Osteocyte (in vitro differentiated cells): ENCODE measurements around the gene CLTCL1. TPM values are rescaled to one million over a fixed set of nuclear protein-coding genes. Genes with fewer than 3 reads are reported as not detected.

Source experiments
- DNase-seq: peaks from one replicate; pipeline ENCODE4 v3.0.0; 2021; ENCODE audit warnings: mixed read lengths; ENCODE audit not compliant: unreplicated experiment; ENCODE audit errors: extremely low spot score
- H3K27ac Mint-ChIP-seq: one replicate; pipeline ENCODE4 v1.8.0; 2021; ENCODE audit warnings: mild to moderate bottlenecking, mixed read lengths; ENCODE audit not compliant: unreplicated experiment
- H3K27me3 Mint-ChIP-seq: one replicate; pipeline ENCODE4 v1.8.0; 2021; ENCODE audit warnings: mixed read lengths; ENCODE audit not compliant: unreplicated experiment
- H3K36me3 Mint-ChIP-seq: one replicate; pipeline ENCODE4 v1.8.0; 2021; ENCODE audit warnings: mixed read lengths; ENCODE audit not compliant: unreplicated experiment
- H3K4me1 Mint-ChIP-seq: one replicate; pipeline ENCODE4 v1.8.0; 2021; ENCODE audit warnings: mixed read lengths; ENCODE audit not compliant: unreplicated experiment
- H3K4me3 Mint-ChIP-seq: one replicate; pipeline ENCODE4 v1.8.0; 2021; ENCODE audit warnings: mild to moderate bottlenecking, moderate library complexity, mixed read lengths; ENCODE audit not compliant: unreplicated experiment
- H3K9me3 Mint-ChIP-seq: one replicate; pipeline ENCODE4 v1.8.0; 2021; ENCODE audit warnings: mixed read lengths; ENCODE audit not compliant: unreplicated experiment
- total RNA-seq: library from RNA; stranded (reverse); gene quantifications from 2 replicates; pipeline ENCODE4 v1.2.1, GENCODE V29; 2021
- TF ChIP-seq, protein P1 (sequence below): fragments of 200-600 bp; sonication (generic); IDR thresholded peaks from 2 replicates; pipeline ENCODE4 v1.5.0; 2021; ENCODE audit warnings: antibody characterized with exemption, mild to moderate bottlenecking, moderate library complexity

Gene CLTCL1
- total RNA-seq, 1 donor from 2014 or later: 10.1 TPM

GRCh38 chr22:19143967-19144400 lies 147.5 kb downstream of the CLTCL1 start:
- peaks cover 15% of the 10 kb centered on the region for H3K4me1 Mint-ChIP-seq
- peaks cover 10% of the 10 kb centered on the region for H3K36me3 Mint-ChIP-seq
- DNase-seq: no peak
- H3K27me3 Mint-ChIP-seq: peaks cover 18% of the 10 kb centered on the region
- no peaks in the 10 kb centered on the region for H3K9me3 Mint-ChIP-seq
- TF ChIP-seq, protein P1, sequence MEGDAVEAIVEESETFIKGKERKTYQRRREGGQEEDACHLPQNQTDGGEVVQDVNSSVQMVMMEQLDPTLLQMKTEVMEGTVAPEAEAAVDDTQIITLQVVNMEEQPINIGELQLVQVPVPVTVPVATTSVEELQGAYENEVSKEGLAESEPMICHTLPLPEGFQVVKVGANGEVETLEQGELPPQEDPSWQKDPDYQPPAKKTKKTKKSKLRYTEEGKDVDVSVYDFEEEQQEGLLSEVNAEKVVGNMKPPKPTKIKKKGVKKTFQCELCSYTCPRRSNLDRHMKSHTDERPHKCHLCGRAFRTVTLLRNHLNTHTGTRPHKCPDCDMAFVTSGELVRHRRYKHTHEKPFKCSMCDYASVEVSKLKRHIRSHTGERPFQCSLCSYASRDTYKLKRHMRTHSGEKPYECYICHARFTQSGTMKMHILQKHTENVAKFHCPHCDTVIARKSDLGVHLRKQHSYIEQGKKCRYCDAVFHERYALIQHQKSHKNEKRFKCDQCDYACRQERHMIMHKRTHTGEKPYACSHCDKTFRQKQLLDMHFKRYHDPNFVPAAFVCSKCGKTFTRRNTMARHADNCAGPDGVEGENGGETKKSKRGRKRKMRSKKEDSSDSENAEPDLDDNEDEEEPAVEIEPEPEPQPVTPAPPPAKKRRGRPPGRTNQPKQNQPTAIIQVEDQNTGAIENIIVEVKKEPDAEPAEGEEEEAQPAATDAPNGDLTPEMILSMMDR: no peak
- H3K27ac Mint-ChIP-seq: peak overlapping the region; percentile 87
- H3K4me3 Mint-ChIP-seq: peak overlapping the region; percentile 99

- Mint-ChIP-seq H3K4me1 (peaks cover 15% of the 10 kb centered on the region), H3K4me3 (peak overlapping the region; percentile 99), H3K27ac (no peak overlapping the region), H3K36me3 (peaks cover 14% of the 10 kb centered on the region), H3K9me3 (no peaks in the 10 kb centered on the region), H3K27me3 (peaks cover 12% of the 10 kb centered on the region)
- TF ChIP-seq, protein P1: no peak
- no peak for DNase-seq
Measured at GRCh38 chr22:19143212-19143611, 148.3 kb downstream of the CLTCL1 start.

GRCh38 chr22:19142394-19142793 lies 149.1 kb downstream of the CLTCL1 start:
- TF ChIP-seq, protein P1: no peak
- Mint-ChIP-seq H3K4me1 (peaks cover 15% of the 10 kb centered on the region), H3K4me3 (peak overlapping the region; percentile 55), H3K27me3 (peaks cover 5% of the 10 kb centered on the region), H3K27ac (no peak overlapping the region), H3K9me3 (no peaks in the 10 kb centered on the region), H3K36me3 (peaks cover 14% of the 10 kb centered on the region)
- no peak for DNase-seq

- H3K36me3 Mint-ChIP-seq: peaks cover 29% of the 10 kb centered on the region
- no peaks in the 10 kb centered on the region for H3K27me3 Mint-ChIP-seq
- peaks cover 15% of the 10 kb centered on the region for H3K4me1 Mint-ChIP-seq
- TF ChIP-seq, protein P1: no peak
- no peak overlapping the region for H3K27ac Mint-ChIP-seq
- H3K9me3 Mint-ChIP-seq: no peaks in the 10 kb centered on the region
- H3K4me3 Mint-ChIP-seq: no peak overlapping the region
- no peak for DNase-seq
Measured at GRCh38 chr22:19139974-19140373, 151.5 kb downstream of the CLTCL1 start.

- TF ChIP-seq, protein P1: no peak
- H3K27ac Mint-ChIP-seq: no peak overlapping the region
- DNase-seq: no peak
- no peaks in the 10 kb centered on the region for H3K27me3 Mint-ChIP-seq
- H3K4me1 Mint-ChIP-seq: peaks cover 7% of the 10 kb centered on the region
- H3K9me3 Mint-ChIP-seq: no peaks in the 10 kb centered on the region
- no peak overlapping the region for H3K4me3 Mint-ChIP-seq
- H3K36me3 Mint-ChIP-seq: peaks cover 32% of the 10 kb centered on the region
Measured at GRCh38 chr22:19139001-19139356, 152.5 kb downstream of the CLTCL1 start.
